Keratinocyte (primary cell): ENCODE measurements around the gene C1QTNF3.
A peak's percentile ranks its signal among the peaks of the same experiment; 100 is the strongest.

ENCODE experiments used
- CTCF ChIP-seq, 3 experiments: IDR thresholded peaks in 1 of 3; conservative IDR thresholded peaks in 1 of 3; optimal IDR thresholded peaks in 1 of 3; 2 replicates in 2 of 3; 3 replicates in 1 of 3; pipeline versions ENCODE3 to v1.5.1; 2011; ENCODE audit warnings: low read length in 3 of 3, mild to moderate bottlenecking in 3 of 3, moderate library complexity in 2 of 3, control low read depth in 1 of 3, inconsistent platforms in 1 of 3; ENCODE audit not compliant: insufficient read depth in 2 of 3; ENCODE audit errors: extremely low read depth in 1 of 3
- EZH2 ChIP-seq: IDR thresholded peaks from one replicate; pipeline ENCODE4 v1.6.1; 2012; ENCODE audit warnings: inconsistent platforms, mild to moderate bottlenecking, low read length, moderate library complexity

DNA sequence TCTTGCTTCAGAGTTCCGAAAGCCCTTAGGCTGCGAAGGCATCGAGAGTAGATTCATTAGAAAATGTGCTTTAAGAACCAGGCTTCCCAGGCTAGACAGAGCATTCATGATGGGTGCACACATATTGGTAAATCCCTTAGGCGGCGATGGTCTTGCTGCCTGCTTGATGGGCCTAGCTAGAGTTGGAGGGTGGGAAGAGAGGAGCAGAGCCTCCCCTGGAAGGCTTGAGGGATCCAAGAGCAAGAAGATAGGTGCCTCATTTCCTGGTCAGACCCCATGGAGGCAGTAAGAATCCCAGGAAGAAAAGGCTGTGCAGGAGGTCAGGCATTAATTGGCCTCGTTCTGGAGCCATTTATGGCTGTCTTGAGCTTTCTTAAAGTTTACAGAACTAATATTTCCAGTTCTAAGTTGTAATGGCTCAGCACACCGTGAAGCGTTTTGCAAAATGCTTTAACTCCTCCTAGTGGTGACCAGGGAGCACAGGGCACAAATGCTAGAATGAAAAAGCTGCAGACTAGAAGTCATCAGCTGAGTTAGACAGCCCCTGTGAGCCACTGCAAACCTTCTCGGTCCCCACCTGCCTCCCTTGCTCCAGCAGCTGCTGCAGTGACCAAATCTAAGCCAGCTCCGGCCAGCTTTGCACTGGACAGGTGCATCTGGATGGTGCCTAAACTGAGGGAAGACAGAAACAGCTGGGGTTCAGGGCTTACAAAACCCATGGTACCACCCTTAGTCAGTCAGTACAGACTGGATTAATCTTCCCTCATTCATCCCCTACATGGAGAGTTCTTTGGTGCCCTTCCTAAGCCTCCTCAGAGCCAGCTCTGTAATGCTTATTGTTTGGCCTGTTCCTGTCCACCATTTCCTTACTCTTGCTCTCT lies 73.2 kb downstream of the C1QTNF3 start:
- TF ChIP-seq CTCF (optimal IDR thresholded peaks at IDR 0.05 in 1 of 3, IDR thresholded peaks at IDR 0.05 in 1 of 3, conservative IDR thresholded peaks at IDR 0.05 in 1 of 3; ENCODE audit: extremely low read depth in 1 of 3, insufficient read depth in 2 of 3, low read length in 3 of 3) (peak; percentile 67 to 78 (median 70)), EZH2 (no peak)
